ENCODE measurements around the gene ARHGAP42.

DNA sequence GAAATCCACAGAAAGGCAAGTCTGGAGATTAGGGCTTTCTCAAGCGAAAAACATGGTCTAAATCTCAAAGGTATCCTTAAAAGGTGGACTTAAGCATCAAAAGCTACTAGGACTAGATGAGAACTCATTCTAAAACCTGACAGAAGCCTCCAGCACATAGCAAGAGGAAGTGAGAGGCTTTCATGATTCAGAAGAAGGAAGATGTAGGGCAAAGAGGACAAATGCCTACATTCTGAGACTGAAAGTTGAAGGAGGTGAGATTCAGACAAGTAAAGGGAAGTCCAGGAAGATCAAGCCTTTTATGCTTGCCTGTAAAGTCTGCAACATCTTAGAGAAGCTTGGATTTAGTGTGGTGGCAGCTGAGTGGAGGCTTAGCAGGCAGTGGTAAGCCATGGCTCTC is 343.6 kb downstream of the ARHGAP42 start:
- TF ChIP-seq PATZ1 (CRISPR knock-in tag; IDR thresholded peaks at IDR 0.05; ENCODE audit: borderline replicate concordance) (no peak), ZFP3 (CRISPR knock-in tag; IDR thresholded peaks at IDR 0.05) (no peak)
